Bone marrow (tissue), 2 donors: ENCODE data around the gene TAOK1.
"Not testable (repeated sequence)": the region's sequence is repeated elsewhere in the genome, so short reads cannot be mapped to it uniquely, and the experiment has no call there.

Source experiments
- DNase-seq, 2 donors: peaks; one replicate each; lab custom pipeline; 2025; lab: John Stamatoyannopoulos, UW

The TAOK1 gene

GRCh38 chr17:29546830-29547229, 156.7 kb downstream of the TAOK1 start:
- DNase-seq, result no peak

- no peak for DNase-seq
Measured at GRCh38 chr17:29549177-29549923, 159.2 kb downstream of the TAOK1 start.

DNA sequence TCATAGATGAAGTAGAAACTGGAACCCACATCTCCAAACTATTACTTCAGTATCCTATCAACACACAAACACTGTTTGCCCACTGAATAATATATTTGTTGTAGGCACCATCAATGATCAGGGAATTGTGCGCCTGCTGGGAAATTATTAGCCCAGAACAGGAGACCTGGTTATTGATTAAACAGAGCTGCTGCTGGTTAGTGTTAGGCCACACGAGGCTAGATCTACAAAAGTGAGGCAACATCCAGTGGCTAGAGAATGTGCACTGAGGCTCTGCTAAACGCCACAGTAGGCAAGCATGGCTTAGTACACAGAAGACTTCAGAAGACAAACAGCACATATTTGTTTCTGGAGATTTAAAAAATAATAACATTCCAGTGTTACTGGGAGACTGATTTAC, 165.7 kb downstream of the TAOK1 start:
- DNase-seq, result no peak

DNA sequence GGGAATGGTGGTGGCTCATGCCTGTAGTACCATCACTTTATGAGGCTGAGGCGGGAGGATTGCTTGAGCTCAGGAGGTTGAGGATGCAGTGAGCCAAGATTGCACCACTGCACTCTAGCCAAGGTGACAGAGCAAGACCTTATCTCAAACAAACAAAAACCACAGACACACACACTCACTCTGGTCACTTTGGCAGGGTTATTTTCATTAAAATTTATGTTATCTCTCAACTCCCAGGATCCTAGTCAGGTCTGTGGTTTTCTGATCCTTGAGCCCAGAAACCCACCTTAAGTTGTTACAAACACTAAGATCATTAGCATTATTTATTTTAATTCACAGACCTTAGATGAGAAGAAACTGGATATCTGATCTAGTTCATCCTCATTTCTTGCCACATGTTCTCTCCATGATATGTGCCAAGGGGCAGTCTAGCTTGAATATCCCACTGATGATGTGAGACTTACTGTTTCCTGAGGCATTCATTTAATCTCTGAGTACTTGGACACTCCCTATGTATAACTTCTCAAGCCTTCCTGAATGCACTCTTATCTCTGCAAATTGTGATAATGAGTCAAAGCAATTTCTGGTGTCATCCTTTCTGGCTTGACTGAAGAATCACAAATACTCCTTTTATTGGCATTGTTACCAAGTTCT, 167.0 kb downstream of the TAOK1 start:
- no peak for DNase-seq

- no peak for DNase-seq
Measured at GRCh38 chr17:29557739-29558116, 167.6 kb downstream of the TAOK1 start.

DNA sequence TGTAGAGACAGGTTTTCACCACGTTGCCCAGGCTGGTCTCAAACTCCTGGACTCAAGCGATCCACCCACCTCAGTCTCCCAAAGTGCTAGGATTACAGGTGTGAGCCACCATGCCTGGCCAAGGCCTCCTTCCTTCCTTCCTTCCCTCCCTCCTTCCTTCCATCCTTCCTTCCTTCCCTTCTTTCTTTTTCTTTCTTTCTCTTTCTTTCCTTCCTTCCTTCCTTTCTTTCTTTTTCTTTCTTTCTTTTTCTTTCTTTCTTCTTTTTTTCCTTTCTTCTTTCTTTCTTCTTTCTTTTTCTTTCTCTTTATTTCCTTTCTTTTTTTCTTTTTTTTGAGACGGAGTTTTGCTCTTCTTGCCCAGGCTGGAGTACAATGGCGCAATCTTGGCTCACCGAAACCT, 168.0 kb downstream of the TAOK1 start:
- DNase-seq, result not testable (repeated sequence)

DNA sequence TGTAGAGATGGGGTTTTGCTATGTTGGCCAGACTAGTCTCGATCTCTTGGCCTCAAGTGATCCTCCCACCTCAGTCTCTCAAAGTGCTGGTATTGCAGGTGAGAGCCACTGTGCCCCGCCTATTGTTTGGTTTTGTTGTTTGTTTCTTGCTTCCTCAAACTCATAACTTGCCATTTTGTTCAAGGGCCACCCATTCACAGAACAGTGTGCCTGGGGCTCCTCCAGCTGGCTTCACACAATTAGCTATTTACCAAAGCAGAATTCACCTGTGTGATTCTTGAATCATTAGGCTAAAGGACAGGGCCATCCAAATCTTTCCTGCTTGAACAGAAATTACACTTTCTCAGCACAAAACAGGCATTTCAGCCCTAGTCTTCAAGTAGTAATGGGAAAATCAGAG, 169.5 kb downstream of the TAOK1 start:
- no peak for DNase-seq

GRCh38 chr17:29560316-29560715, 170.2 kb downstream of the TAOK1 start:
- DNase-seq, result peak in 1 of 2 donors; percentile 25

- DNase-seq, result peak in 1 of 2 donors; percentile 58
Measured at GRCh38 chr17:29561554-29562517, 171.7 kb downstream of the TAOK1 start.

GRCh38 chr17:29562615-29563014, 172.5 kb downstream of the TAOK1 start:
- no peak for DNase-seq

- no peak for DNase-seq
Measured at GRCh38 chr17:29563816-29564215, 173.7 kb downstream of the TAOK1 start.

- DNase-seq, result peak in 1 of 2 donors; percentile 58
Measured at GRCh38 chr17:29565643-29566472, 175.7 kb downstream of the TAOK1 start.

- peak; percentile 36 to 83 for DNase-seq
Measured at GRCh38 chr17:29566473-29567303, 176.5 kb downstream of the TAOK1 start, which contains the start of gene ABHD15. TSS of gene ABHD15 (minus strand) at chr17:29567037. CDS start at chr17:29566966, 71 bp downstream.

GRCh38 chr17:29567304-29567553, 177.1 kb downstream of the TAOK1 start:
- DNase-seq, result no peak

- DNase-seq, result peak in 1 of 2 donors; percentile 61
Measured at GRCh38 chr17:29567554-29568330, 177.6 kb downstream of the TAOK1 start.

DNA sequence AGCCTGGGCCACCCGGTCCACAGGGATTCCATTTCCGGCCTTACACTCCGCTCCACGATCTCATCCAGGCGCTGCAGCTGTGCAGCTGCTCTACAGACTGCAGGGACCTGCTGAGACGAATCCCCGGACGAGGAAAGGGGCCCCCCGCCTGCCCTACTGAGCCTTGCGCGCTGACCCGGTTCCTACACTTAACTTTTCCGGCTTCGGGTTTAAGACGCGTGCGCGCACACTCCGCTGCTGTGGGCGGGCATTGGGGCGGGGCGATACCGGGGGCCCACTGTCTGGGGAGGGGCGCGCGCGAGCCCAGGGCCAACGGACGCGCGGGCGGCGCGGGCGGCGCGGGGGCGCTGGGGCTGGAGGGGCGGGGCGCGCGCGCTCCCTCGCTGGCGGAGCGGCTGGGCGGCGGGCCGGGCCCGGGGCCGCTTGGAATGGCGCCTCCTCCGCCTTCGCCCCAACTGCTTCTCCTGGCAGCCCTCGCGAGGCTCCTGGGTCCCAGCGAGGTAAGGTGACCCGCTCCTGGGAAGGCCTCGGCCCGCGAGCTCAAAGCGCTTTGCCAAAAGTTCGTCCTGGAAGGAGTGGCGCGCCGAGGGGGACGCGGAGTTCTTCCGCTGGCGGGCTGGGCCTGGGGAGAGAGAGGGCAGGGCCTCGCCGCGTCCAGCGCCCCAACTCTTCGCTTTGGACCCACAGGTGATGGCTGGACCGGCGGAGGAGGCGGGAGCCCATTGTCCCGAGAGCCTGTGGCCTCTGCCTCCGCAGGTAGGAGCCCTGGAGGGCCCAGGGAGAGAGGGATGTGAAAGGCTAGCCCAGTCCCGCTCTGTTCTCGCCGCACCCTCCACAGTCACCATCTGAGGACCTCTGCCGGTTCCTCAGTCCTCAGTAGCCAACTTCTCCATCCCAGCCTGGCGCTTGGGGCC, 178.4 kb downstream of the TAOK1 start, which contains the start of gene TP53I13:
Gene TP53I13, plus strand, starts transcription at position 371 of the 914 bp plus-strand sequence. Its CDS starts 58 bp downstream, at position 429.
- DNase-seq, result peak; percentile 61 to 70

DNA sequence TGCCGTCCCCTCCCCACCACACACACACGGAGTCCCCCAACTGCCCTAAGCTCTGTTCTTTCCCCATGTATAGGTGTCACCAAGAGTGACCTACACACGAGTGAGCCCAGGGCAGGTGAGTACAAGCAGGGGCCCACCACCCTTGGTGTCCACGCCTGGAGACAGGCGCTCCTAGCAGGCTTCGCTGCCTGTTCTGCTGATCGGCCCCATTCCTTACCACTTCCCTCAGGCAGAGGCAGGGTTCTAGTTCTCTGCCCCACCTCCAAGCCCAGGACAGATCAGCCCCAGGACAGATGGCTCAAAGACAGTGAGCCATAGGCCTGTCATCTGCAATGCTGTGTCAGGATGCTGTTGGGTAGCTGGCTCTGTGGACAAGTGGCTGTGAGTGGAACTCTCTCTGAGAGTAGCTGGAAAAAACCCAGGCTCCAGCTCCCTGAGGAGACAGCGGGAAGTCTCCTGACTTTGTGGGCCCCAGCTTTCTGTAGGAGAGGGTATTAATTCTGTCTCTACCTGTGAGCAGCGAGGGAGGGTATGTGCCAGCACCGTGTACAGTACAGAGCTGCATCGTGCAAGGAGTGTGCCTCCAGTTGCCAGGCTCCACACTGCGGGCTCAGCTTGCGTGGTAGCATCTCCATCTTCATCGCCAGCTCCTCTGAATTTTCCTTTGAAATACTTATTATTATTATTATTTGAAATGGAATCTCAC, 179.2 kb downstream of the TAOK1 start:
- no peak for DNase-seq

DNA sequence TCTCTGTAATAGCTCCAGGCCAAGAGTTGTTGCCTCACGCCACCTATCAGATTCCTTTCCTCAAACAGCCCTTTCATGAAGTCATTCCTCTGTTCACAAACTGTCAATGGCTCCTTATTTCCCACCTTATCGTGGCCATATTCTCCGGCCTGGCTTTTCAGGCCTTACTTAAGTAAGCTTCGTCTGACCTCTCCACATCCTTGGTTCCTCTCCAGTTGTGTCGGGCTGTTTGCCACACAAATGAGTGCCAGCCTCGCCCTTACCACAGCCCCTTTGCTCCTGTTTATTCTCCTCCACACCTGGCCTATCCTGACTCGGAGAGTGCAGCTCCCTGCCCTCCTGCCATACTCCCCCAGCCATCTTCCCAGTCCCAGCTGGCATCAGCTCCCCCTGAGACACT, 180.4 kb downstream of the TAOK1 start:
- DNase-seq, result no peak
